ENCODE measurements around the gene DLG2.
"Not testable (repeated sequence)": the region's sequence is repeated elsewhere in the genome, so short reads cannot be mapped to it uniquely, and the experiment has no call there.

Gene DLG2

DNA sequence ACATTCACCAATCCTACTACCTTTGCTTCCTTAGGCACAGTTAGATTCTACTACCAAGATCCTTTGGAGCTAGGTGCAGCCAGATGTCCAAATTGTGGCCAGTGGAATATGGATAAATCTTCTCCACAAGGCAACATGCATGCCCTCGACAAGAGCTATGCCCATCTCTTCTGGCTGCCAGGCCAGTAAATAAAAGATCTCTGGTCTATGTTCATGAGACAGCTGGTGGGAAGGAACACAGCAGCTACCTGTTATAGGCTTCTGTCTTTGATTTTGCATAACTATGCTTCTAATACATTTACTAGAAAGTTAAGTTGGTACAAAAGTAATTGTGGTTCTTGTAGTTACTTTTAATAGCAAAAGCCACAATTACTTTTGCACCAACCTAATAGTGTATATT is 182.7 kb downstream of the DLG2 start:
- no peak overlapping the region for H3K27ac ChIP-seq (ENCODE audit: low read depth, low read length)
- no peaks in the 10 kb centered on the region for H3K36me3 ChIP-seq (ENCODE audit: control insufficient read depth, insufficient read depth, low read length)
- H3K9ac ChIP-seq (ENCODE audit: low read length): no peak overlapping the region
- H3K4me3 ChIP-seq (ENCODE audit: low read depth, low read length): no peak overlapping the region
- H3K4me1 ChIP-seq (ENCODE audit: control insufficient read depth, insufficient read depth, low read length): no peaks in the 10 kb centered on the region
- no peaks in the 10 kb centered on the region for H3K27me3 ChIP-seq (ENCODE audit: control insufficient read depth, insufficient read depth, low read length)
- H3K9me3 ChIP-seq (ENCODE audit: control insufficient read depth, insufficient read depth, low read depth, low read length): no peaks in the 10 kb centered on the region

DNA sequence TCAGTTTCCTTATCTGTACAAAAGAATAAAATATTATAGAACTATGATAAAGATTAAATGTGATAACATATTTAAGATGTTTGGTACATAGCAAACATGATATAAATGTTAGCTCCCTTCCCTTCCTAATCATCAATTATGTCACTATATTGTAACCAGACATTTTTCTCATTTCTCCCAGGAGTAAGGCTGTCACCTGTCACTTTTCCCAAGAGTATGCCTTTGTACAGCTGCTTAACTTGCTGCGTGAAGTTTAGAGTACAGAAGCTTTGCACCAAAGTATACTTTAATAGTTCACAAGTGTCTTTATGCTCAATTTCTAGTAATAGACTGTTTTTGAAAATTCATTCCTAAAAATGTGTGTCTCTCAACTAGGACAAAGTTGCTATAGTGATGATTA is 186.9 kb downstream of the DLG2 start:
- Histone ChIP-seq H3K4me3 (ENCODE audit: low read depth, low read length) (no peak overlapping the region), H3K9me3 (ENCODE audit: control insufficient read depth, insufficient read depth, low read depth, low read length) (peaks cover 13% of the 10 kb centered on the region), H3K36me3 (ENCODE audit: control insufficient read depth, insufficient read depth, low read length) (no peaks in the 10 kb centered on the region), H3K27ac (ENCODE audit: low read depth, low read length) (no peak overlapping the region), H3K4me1 (ENCODE audit: control insufficient read depth, insufficient read depth, low read length) (no peaks in the 10 kb centered on the region), H3K27me3 (ENCODE audit: control insufficient read depth, insufficient read depth, low read length) (no peaks in the 10 kb centered on the region), H3K9ac (ENCODE audit: low read length) (no peak overlapping the region)

DNA sequence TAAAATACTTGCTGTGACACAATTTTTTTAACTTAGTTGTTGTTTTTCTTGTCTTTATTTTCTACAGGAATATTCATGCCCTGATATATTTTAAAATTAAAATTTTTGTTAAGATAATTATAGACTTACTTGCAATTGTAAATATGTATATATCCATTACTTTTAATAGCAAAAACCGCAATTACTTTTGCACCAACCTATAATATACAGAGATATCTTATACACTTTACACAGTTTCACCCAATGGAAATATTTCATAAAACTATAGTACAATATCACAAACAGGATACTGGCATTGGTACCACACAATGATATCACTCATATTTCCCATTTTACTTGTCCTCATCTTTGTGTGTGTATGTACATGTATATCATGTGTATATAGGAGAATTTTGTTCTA is 188.8 kb downstream of the DLG2 start:
- Histone ChIP-seq H3K27ac (ENCODE audit: low read depth, low read length) (no peak overlapping the region), H3K4me3 (ENCODE audit: low read depth, low read length) (no peak overlapping the region), H3K4me1 (ENCODE audit: control insufficient read depth, insufficient read depth, low read length) (no peaks in the 10 kb centered on the region), H3K9ac (ENCODE audit: low read length) (no peak overlapping the region), H3K27me3 (ENCODE audit: control insufficient read depth, insufficient read depth, low read length) (no peaks in the 10 kb centered on the region), H3K36me3 (ENCODE audit: control insufficient read depth, insufficient read depth, low read length) (no peaks in the 10 kb centered on the region), H3K9me3 (ENCODE audit: control insufficient read depth, insufficient read depth, low read depth, low read length) (peaks cover 18% of the 10 kb centered on the region)

DNA sequence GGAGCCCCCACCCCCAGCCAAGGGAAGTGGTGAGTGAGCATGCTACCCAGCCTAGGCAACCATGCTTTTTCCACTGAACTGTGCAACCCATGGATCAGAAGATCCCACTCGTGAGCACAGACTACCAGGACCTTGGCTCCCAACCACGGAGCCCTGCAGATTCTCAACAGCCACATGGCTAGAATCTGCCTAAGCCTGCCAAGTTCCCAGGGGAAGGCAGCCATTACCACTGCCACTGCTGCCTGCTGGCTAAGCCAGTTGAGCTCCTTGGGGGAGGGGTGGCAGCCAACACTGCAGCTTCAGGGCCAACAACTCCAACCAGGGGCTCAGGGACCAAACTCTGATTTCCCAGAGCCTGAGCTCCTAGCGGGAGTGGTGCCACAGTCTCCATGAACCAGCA is 195.8 kb downstream of the DLG2 start:
- Histone ChIP-seq H3K4me3 (ENCODE audit: low read depth, low read length) (no peak overlapping the region), H3K9ac (ENCODE audit: low read length) (no peak overlapping the region), H3K27me3 (ENCODE audit: control insufficient read depth, insufficient read depth, low read length) (no peaks in the 10 kb centered on the region), H3K9me3 (ENCODE audit: control insufficient read depth, insufficient read depth, low read depth, low read length) (peaks cover 13% of the 10 kb centered on the region), H3K36me3 (ENCODE audit: control insufficient read depth, insufficient read depth, low read length) (no peaks in the 10 kb centered on the region), H3K4me1 (ENCODE audit: control insufficient read depth, insufficient read depth, low read length) (no peaks in the 10 kb centered on the region), H3K27ac (ENCODE audit: low read depth, low read length) (no peak overlapping the region)

DNA sequence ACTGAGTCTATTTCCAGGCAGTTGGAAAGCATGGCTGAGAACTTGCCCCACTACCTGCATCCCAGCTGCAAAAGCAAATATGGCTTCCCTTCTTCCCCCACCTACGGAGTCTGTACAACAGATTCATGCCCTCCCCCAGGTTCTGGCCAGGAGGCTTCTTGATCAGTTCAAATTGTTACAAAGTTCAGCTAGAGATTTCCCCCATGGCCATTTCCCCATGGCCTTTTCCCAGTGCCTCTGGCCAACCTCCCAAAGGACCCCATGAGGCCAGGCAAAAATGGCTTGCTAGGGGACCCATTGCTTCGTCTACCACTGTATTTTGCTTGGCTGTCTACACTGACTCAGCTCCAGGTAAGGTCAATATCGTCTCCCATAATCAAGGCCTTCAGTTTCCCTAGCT is 203.3 kb downstream of the DLG2 start:
- Histone ChIP-seq H3K36me3 (ENCODE audit: control insufficient read depth, insufficient read depth, low read length) (no peaks in the 10 kb centered on the region), H3K4me3 (ENCODE audit: low read depth, low read length) (no peak overlapping the region), H3K9ac (ENCODE audit: low read length) (no peak overlapping the region), H3K27ac (ENCODE audit: low read depth, low read length) (no peak overlapping the region), H3K4me1 (ENCODE audit: control insufficient read depth, insufficient read depth, low read length) (no peaks in the 10 kb centered on the region), H3K9me3 (ENCODE audit: control insufficient read depth, insufficient read depth, low read depth, low read length) (peaks cover 12% of the 10 kb centered on the region; the same call in 1 of the 2 replicates), H3K27me3 (ENCODE audit: control insufficient read depth, insufficient read depth, low read length) (no peaks in the 10 kb centered on the region)

DNA sequence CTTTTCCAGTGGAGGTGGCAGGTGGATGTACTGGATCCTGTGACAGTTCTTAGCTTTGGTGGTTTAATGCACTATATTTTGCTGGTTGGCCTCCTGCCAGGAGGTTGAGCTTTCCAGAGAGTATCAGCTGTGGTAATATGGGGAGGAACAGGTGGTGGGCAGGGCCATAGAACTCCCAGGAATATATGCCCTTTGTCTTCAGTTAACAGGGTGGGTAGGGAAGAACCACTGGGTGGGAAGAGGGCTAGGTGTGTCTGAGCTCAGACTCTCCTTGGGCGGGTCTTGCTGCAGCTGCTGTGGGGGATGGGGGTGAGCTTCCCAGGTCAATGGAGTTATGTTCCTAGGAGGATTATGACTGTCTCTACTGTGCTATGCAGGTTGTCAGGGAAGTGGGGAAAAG is 203.8 kb downstream of the DLG2 start:
- Histone ChIP-seq H3K4me3 (ENCODE audit: low read depth, low read length) (no peak overlapping the region), H3K9ac (ENCODE audit: low read length) (no peak overlapping the region), H3K27ac (ENCODE audit: low read depth, low read length) (no peak overlapping the region), H3K4me1 (ENCODE audit: control insufficient read depth, insufficient read depth, low read length) (no peaks in the 10 kb centered on the region), H3K9me3 (ENCODE audit: control insufficient read depth, insufficient read depth, low read depth, low read length) (peaks cover 12% of the 10 kb centered on the region; the same call in 1 of the 2 replicates), H3K36me3 (ENCODE audit: control insufficient read depth, insufficient read depth, low read length) (no peaks in the 10 kb centered on the region), H3K27me3 (ENCODE audit: control insufficient read depth, insufficient read depth, low read length) (no peaks in the 10 kb centered on the region)

DNA sequence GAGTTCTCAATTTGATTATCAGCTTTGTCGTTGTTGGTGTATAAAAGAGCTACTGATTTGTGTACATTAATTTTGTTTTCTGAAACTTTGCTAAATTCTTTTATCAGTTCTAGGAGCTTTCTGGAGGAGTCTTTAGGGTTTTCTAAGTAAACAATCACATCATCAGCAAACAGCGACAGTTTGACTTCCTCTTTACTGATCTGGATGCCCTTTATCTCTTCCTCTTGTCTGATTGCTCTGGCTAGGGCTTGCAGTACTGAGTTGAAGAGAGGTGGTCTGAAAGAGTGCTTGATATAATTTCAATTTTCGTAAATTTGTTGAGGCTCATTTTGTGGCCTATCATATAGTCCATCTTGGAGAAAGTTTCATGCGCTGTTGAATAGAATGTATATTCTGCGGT is 213.0 kb downstream of the DLG2 start:
- Histone ChIP-seq H3K9me3 (ENCODE audit: control insufficient read depth, insufficient read depth, low read depth, low read length) (no peaks in the 10 kb centered on the region), H3K27me3 (ENCODE audit: control insufficient read depth, insufficient read depth, low read length) (no peaks in the 10 kb centered on the region), H3K9ac (ENCODE audit: low read length) (no peak overlapping the region), H3K4me3 (ENCODE audit: low read depth, low read length) (no peak overlapping the region), H3K4me1 (ENCODE audit: control insufficient read depth, insufficient read depth, low read length) (no peaks in the 10 kb centered on the region), H3K36me3 (ENCODE audit: control insufficient read depth, insufficient read depth, low read length) (no peaks in the 10 kb centered on the region), H3K27ac (ENCODE audit: low read depth, low read length) (no peak overlapping the region)

DNA sequence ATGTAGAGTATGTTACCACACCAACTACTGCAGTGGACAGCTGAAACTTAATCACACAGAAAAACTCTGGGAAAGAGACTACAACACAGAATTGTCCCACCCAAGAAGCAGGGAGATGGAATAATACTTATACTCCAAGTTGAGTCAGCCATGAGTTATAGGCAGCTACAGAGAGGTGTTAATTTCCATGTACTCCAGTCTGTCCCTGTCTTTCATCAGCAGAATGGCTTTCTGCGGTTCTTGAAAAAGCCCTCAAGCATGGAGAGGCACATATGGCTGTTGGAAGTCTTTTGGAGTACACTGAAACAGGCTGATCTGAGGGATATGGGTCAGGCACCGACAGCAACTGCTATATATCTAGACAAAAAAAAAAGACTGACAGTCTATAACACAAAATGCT is 219.5 kb downstream of the DLG2 start:
- H3K27ac ChIP-seq (ENCODE audit: low read depth, low read length): no peak overlapping the region
- no peak overlapping the region for H3K9ac ChIP-seq (ENCODE audit: low read length)
- no peaks in the 10 kb centered on the region for H3K36me3 ChIP-seq (ENCODE audit: control insufficient read depth, insufficient read depth, low read length)
- no peaks in the 10 kb centered on the region for H3K9me3 ChIP-seq (ENCODE audit: control insufficient read depth, insufficient read depth, low read depth, low read length)
- H3K4me3 ChIP-seq (ENCODE audit: low read depth, low read length): no peak overlapping the region
- no peaks in the 10 kb centered on the region for H3K4me1 ChIP-seq (ENCODE audit: control insufficient read depth, insufficient read depth, low read length)
- no peaks in the 10 kb centered on the region for H3K27me3 ChIP-seq (ENCODE audit: control insufficient read depth, insufficient read depth, low read length)

DNA sequence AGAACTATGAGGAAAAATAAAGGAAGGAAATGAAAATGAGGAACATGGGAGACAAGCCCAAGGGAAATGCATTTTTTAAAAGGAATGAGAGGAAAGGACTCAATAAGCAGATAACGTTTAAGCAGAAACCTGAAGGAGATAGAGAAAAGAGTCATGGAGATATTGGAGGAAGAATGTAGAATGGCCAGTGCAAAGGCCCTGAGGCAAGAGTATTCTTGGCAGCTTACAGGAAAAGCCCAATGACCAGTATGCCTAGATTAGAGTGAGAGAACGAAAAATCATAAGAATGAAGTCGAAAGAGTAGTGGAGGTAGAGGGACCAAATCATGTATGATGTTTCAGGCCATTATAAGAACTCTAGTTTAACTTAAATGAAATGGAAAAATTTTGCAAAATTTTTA is 220.3 kb downstream of the DLG2 start:
- Histone ChIP-seq H3K27ac (ENCODE audit: low read depth, low read length) (no peak overlapping the region), H3K36me3 (ENCODE audit: control insufficient read depth, insufficient read depth, low read length) (no peaks in the 10 kb centered on the region), H3K4me1 (ENCODE audit: control insufficient read depth, insufficient read depth, low read length) (no peaks in the 10 kb centered on the region), H3K9ac (ENCODE audit: low read length) (no peak overlapping the region), H3K9me3 (ENCODE audit: control insufficient read depth, insufficient read depth, low read depth, low read length) (no peaks in the 10 kb centered on the region), H3K4me3 (ENCODE audit: low read depth, low read length) (no peak overlapping the region), H3K27me3 (ENCODE audit: control insufficient read depth, insufficient read depth, low read length) (no peaks in the 10 kb centered on the region)

DNA sequence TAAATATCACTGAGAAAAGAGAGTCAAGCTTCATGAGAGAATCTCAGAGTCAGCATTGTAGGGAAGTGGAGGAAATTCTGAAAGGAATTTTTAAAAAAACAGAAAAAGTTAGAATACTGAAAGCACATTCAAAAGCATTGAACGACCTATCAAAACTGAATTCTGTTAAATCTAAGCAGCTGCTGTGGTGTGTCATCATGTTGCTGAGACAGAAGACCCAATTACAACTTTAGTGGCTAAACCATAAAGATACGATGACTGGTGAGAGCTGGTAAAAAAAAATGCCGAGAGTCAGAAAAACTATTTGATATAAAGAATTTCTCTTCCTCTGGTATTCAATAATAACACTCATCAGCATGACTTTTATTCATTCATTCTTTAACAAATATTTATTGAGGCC is 220.8 kb downstream of the DLG2 start:
- no peak overlapping the region for H3K9ac ChIP-seq (ENCODE audit: low read length)
- no peaks in the 10 kb centered on the region for H3K4me1 ChIP-seq (ENCODE audit: control insufficient read depth, insufficient read depth, low read length)
- H3K36me3 ChIP-seq (ENCODE audit: control insufficient read depth, insufficient read depth, low read length): no peaks in the 10 kb centered on the region
- H3K9me3 ChIP-seq (ENCODE audit: control insufficient read depth, insufficient read depth, low read depth, low read length): no peaks in the 10 kb centered on the region
- no peak overlapping the region for H3K27ac ChIP-seq (ENCODE audit: low read depth, low read length)
- H3K27me3 ChIP-seq (ENCODE audit: control insufficient read depth, insufficient read depth, low read length): no peaks in the 10 kb centered on the region
- no peak overlapping the region for H3K4me3 ChIP-seq (ENCODE audit: low read depth, low read length)

DNA sequence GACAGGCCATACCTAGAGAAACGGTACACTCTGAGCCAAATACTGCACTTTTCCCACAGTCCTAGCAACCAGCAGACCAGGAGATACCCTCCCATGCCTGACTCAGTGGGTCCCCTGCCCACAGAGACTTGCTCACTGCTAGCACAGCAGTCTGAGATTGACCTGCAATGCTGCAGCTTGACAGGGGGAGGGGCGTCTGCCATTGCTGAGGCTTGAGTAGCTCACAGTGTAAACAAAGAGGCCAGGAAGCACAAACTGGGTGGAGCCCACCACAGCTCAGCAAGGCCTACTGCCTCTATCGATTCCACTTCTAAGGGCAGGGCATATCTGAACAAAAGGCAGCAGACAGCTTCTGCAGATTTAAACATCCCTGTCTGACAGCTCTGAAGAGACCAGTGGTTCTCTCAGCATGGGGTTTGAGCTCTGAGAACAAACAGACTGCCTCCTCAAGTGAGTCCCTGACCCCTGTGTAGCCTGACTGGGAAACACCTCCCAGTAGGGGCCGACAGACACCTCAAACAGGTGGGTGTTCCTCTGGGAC is 231.6 kb downstream of the DLG2 start:
- not testable (repeated sequence) for H3K9me3 ChIP-seq (ENCODE audit: control insufficient read depth, insufficient read depth, low read depth, low read length); H3K9ac ChIP-seq (ENCODE audit: low read length); H3K27me3 ChIP-seq (ENCODE audit: control insufficient read depth, insufficient read depth, low read length); H3K4me3 ChIP-seq (ENCODE audit: low read depth, low read length); H3K27ac ChIP-seq (ENCODE audit: low read depth, low read length); H3K36me3 ChIP-seq (ENCODE audit: control insufficient read depth, insufficient read depth, low read length)
- peaks cover 13% of the 10 kb centered on the region for H3K4me1 ChIP-seq (ENCODE audit: control insufficient read depth, insufficient read depth, low read length)

DNA sequence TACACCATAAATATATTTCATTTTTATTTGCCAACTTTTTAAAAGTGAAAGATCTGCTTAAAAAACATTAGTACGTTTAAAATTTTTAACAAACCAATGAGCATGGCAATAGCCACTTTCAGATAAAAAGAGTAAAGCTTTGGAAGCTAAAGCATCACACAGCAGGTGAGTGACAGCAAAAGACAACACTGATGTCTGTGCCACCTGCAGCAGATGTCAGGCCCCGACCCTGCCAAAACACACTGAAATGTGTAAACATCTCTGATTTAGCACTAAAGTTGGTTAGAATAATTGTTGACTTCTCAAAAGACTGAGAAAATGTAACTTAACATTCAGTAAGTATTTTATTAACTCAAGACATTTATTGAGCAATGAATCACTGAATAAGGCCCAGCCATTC is 232.9 kb downstream of the DLG2 start:
- Histone ChIP-seq H3K27ac (ENCODE audit: low read depth, low read length) (no peak overlapping the region), H3K27me3 (ENCODE audit: control insufficient read depth, insufficient read depth, low read length) (no peaks in the 10 kb centered on the region), H3K4me1 (ENCODE audit: control insufficient read depth, insufficient read depth, low read length) (peaks cover 13% of the 10 kb centered on the region), H3K36me3 (ENCODE audit: control insufficient read depth, insufficient read depth, low read length) (no peaks in the 10 kb centered on the region), H3K4me3 (ENCODE audit: low read depth, low read length) (no peak overlapping the region), H3K9me3 (ENCODE audit: control insufficient read depth, insufficient read depth, low read depth, low read length) (0 out of 2 replicates have a peak, but pooled peaks cover 2% of the 10 kb centered on the region), H3K9ac (ENCODE audit: low read length) (no peak overlapping the region)

All from HUES6 (cell line).